SW480 (cell line): ENCODE results near the gene ACSL3.
"Not testable (repeated sequence)": the region's sequence is repeated elsewhere in the genome, so short reads cannot be mapped to it uniquely, and the experiment has no call there.

Experiments
- DNase-seq: peaks from one replicate; pipeline ENCODE4 v3.0.0-alpha.2; 2016; ENCODE audit warnings: low spot score

The ACSL3 gene

GRCh38 chr2:222912117-222912516, 51.3 kb downstream of the ACSL3 start:
- no peak for DNase-seq

GRCh38 chr2:222912776-222913175, 51.9 kb downstream of the ACSL3 start:
- DNase-seq = no peak

GRCh38 chr2:222915092-222915957, 54.5 kb downstream of the ACSL3 start:
- DNase-seq = no peak

- DNase-seq = no peak
Observed at GRCh38 chr2:222916229-222917197, 55.7 kb downstream of the ACSL3 start.

- DNase-seq = not testable (repeated sequence)
Observed at GRCh38 chr2:222917212-222917611, 56.4 kb downstream of the ACSL3 start.

- no peak for DNase-seq
Observed at GRCh38 chr2:222919841-222920526, 59.1 kb downstream of the ACSL3 start.

GRCh38 chr2:222920657-222921186, 59.9 kb downstream of the ACSL3 start:
- DNase-seq = no peak

- DNase-seq = no peak
Observed at GRCh38 chr2:222922019-222922800, 61.4 kb downstream of the ACSL3 start.

- no peak for DNase-seq
Observed at GRCh38 chr2:222926915-222927314, 66.1 kb downstream of the ACSL3 start.

GRCh38 chr2:222927600-222927999, 66.8 kb downstream of the ACSL3 start:
- no peak for DNase-seq

- DNase-seq = no peak
Observed at GRCh38 chr2:222928335-222928734, 67.5 kb downstream of the ACSL3 start.

GRCh38 chr2:222930862-222931261, 70.0 kb downstream of the ACSL3 start:
- no peak for DNase-seq

- DNase-seq = no peak
Observed at GRCh38 chr2:222931659-222932058, 70.8 kb downstream of the ACSL3 start.

GRCh38 chr2:222933458-222933857, 72.6 kb downstream of the ACSL3 start:
- DNase-seq = no peak

- DNase-seq = no peak
Observed at GRCh38 chr2:222935688-222936298, 75.0 kb downstream of the ACSL3 start.

GRCh38 chr2:222936705-222937104, 75.9 kb downstream of the ACSL3 start:
- DNase-seq = no peak

GRCh38 chr2:222938327-222938726, 77.5 kb downstream of the ACSL3 start:
- no peak for DNase-seq

GRCh38 chr2:222939208-222939856, 78.5 kb downstream of the ACSL3 start:
- DNase-seq = peak; percentile 48

- DNase-seq = no peak
Observed at GRCh38 chr2:222939979-222940378, 79.1 kb downstream of the ACSL3 start.

GRCh38 chr2:222941510-222942032, 80.7 kb downstream of the ACSL3 start:
- DNase-seq = no peak
